Measurements from ENCODE around the gene FYB1.

The FYB1 gene

GRCh38 chr5:39257554-39257953 is 38.2 kb upstream of the FYB1 start:
- no peak overlapping the region for H3K4me3 ChIP-seq (ENCODE audit: low read length)
- TF ChIP-seq, protein P1, sequence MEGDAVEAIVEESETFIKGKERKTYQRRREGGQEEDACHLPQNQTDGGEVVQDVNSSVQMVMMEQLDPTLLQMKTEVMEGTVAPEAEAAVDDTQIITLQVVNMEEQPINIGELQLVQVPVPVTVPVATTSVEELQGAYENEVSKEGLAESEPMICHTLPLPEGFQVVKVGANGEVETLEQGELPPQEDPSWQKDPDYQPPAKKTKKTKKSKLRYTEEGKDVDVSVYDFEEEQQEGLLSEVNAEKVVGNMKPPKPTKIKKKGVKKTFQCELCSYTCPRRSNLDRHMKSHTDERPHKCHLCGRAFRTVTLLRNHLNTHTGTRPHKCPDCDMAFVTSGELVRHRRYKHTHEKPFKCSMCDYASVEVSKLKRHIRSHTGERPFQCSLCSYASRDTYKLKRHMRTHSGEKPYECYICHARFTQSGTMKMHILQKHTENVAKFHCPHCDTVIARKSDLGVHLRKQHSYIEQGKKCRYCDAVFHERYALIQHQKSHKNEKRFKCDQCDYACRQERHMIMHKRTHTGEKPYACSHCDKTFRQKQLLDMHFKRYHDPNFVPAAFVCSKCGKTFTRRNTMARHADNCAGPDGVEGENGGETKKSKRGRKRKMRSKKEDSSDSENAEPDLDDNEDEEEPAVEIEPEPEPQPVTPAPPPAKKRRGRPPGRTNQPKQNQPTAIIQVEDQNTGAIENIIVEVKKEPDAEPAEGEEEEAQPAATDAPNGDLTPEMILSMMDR (conservative IDR thresholded peaks at IDR 0.05; ENCODE audit: low read depth, low read length) = no peak
- DNase-seq (ENCODE audit: low read depth) = no peak

DNA sequence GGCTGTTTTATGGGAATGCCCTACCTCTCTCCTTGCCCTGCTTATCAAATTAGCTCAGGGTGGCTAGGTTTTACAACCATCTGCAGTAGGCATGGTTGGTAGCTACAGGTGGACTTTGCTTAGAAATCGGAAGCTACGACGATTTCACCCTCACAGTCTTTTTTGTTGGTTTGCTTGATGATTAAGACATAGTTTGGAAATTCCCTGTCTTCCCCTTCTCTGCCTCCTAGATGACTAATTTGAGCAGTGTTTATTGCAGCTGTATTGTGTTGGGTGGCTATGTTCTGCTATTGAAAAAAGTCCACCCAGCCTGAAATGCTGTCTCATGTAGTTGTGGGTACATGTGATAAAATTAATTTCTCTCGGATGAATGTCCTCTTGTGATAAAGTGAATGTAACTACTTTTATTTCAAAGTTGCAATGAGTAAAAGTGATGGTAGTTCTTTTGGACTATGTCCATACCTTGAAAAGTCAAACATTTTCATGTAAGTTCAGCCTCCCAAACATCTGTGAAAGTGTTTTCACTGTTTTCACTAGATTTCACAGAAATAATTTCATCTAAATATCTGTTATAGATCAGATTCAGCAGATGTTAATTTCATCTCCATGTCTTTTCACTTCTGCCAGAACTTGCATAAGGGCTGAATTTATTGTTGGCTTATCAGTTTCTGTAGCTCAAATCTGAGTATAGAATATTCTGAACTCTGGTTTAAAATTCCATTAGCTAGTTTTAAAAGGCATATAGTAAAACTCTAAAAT is 37.3 kb upstream of the FYB1 start:
- TF ChIP-seq, protein P1 (conservative IDR thresholded peaks at IDR 0.05; ENCODE audit: low read depth, low read length) = no peak
- no peak overlapping the region for H3K4me3 ChIP-seq (ENCODE audit: low read length)
- DNase-seq (ENCODE audit: low read depth) = no peak

- H3K4me3 ChIP-seq (ENCODE audit: low read length) = no peak overlapping the region
- no peak for DNase-seq (ENCODE audit: low read depth)
- TF ChIP-seq, protein P1 (conservative IDR thresholded peaks at IDR 0.05; ENCODE audit: low read depth, low read length) = no peak
Observed at GRCh38 chr5:39255406-39255805, 36.0 kb upstream of the FYB1 start.

GRCh38 chr5:39254671-39255070 is 35.3 kb upstream of the FYB1 start:
- no peak overlapping the region for H3K4me3 ChIP-seq (ENCODE audit: low read length)
- TF ChIP-seq, protein P1 (conservative IDR thresholded peaks at IDR 0.05; ENCODE audit: low read depth, low read length) = no peak
- no peak for DNase-seq (ENCODE audit: low read depth)

- no peak for DNase-seq (ENCODE audit: low read depth)
Observed at GRCh38 chr5:39253196-39253595, 33.8 kb upstream of the FYB1 start.

GRCh38 chr5:39249564-39250274 is 30.4 kb upstream of the FYB1 start:
- no peak overlapping the region for H3K4me3 ChIP-seq (ENCODE audit: low read length)
- TF ChIP-seq, protein P1 (conservative IDR thresholded peaks at IDR 0.05; ENCODE audit: low read depth, low read length) = no peak
- no peak for DNase-seq (ENCODE audit: low read depth)

More at GRCh38 chr5:39253196-39253595, 33.8 kb upstream of the FYB1 start:
- no peak overlapping the region for H3K4me3 ChIP-seq (ENCODE audit: low read length)
- TF ChIP-seq, protein P1 (conservative IDR thresholded peaks at IDR 0.05; ENCODE audit: low read depth, low read length) = no peak

DNA sequence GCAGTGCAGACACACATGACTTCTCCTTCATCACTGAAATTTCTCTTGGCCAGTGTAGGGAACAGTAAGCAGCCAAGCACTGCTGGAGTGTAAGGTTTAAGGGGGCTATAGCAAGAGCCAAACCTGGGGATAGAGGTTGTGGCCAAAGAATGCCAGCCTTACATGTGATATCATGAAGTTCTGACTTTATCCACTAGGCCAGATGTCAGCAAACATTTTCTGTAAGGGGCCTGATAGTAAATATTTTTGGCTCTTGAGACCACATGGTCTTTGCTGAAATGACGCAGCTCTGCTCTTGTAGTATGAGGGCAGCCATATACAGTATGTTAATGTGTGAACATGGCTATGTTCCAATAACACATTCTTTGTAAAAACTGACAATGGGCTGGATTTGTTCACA is 29.7 kb upstream of the FYB1 start:
- TF ChIP-seq, protein P1 (conservative IDR thresholded peaks at IDR 0.05; ENCODE audit: low read depth, low read length) = no peak
- DNase-seq (ENCODE audit: low read depth) = no peak
- H3K4me3 ChIP-seq (ENCODE audit: low read length) = no peak overlapping the region

Measured in retinal pigment epithelial cell (primary cell).